Mononuclear cell (primary cell): Measurements from ENCODE around the gene ZNF747. TPM values are rescaled to one million over a fixed set of nuclear protein-coding genes. Genes with fewer than 3 reads are reported as not detected.

Experiments
- H3K27me3 ChIP-seq: 2 replicates; pipeline ENCODE4 v1.6.0; 2011; ENCODE audit warnings: low read length, control low read depth; ENCODE audit not compliant: insufficient read depth
- H3K4me1 ChIP-seq: 2 replicates; pipeline ENCODE4 v1.5.1; 2011; ENCODE audit warnings: mild to moderate bottlenecking, low read length, control low read depth; ENCODE audit not compliant: insufficient read depth
- H3K4me3 ChIP-seq: 2 replicates; pipeline ENCODE4 v1.5.1; 2011; ENCODE audit warnings: mild to moderate bottlenecking, low read length, moderate library complexity
- H3K9me3 ChIP-seq: 2 replicates; pipeline ENCODE4 v1.5.1; 2011; ENCODE audit warnings: low read depth, mild to moderate bottlenecking, control low read depth, low read length
- total RNA-seq: library from RNA; depleted of rRNA; stranded (reverse); fragments of >200 nt; gene quantifications from one replicate; pipeline ENCODE4 v1.2.3, GENCODE V29; 2012

ZNF747 gene
- total RNA-seq, 1 donor, result 6.0 TPM

- Histone ChIP-seq H3K4me1 (peaks cover 47% of the 10 kb centered on the region), H3K9me3 (no peaks in the 10 kb centered on the region), H3K27me3 (no peaks in the 10 kb centered on the region), H3K4me3 (no peak overlapping the region)
Observed at GRCh38 chr16:30565526-30565925, 30.9 kb upstream of the ZNF747 start.

- peak overlapping the region; percentile 47 for H3K4me3 ChIP-seq
- no peaks in the 10 kb centered on the region for H3K9me3 ChIP-seq
- peaks cover 45% of the 10 kb centered on the region for H3K4me1 ChIP-seq
- H3K27me3 ChIP-seq, result no peaks in the 10 kb centered on the region
Observed at GRCh38 chr16:30562021-30562420, 27.4 kb upstream of the ZNF747 start.

GRCh38 chr16:30561089-30561816 lies 26.6 kb upstream of the ZNF747 start:
- Histone ChIP-seq H3K9me3 (no peaks in the 10 kb centered on the region), H3K27me3 (no peaks in the 10 kb centered on the region), H3K4me1 (peaks cover 51% of the 10 kb centered on the region), H3K4me3 (peak overlapping the region; percentile 47)

GRCh38 chr16:30559690-30560089 lies 25.0 kb upstream of the ZNF747 start:
- no peaks in the 10 kb centered on the region for H3K27me3 ChIP-seq
- H3K4me3 ChIP-seq, result no peak overlapping the region
- no peaks in the 10 kb centered on the region for H3K9me3 ChIP-seq
- peaks cover 55% of the 10 kb centered on the region for H3K4me1 ChIP-seq

- peak overlapping the region; percentile 67 for H3K4me3 ChIP-seq
- peaks cover 56% of the 10 kb centered on the region for H3K4me1 ChIP-seq
- H3K9me3 ChIP-seq, result no peaks in the 10 kb centered on the region
- H3K27me3 ChIP-seq, result no peaks in the 10 kb centered on the region
Observed at GRCh38 chr16:30558789-30559377, 24.2 kb upstream of the ZNF747 start.

GRCh38 chr16:30557957-30558788 lies 23.5 kb upstream of the ZNF747 start, which contains the start of gene ZNF764:
Gene ZNF764 (minus strand): TSS chr16:30558374. CDS start chr16:30558182, 192 bp downstream.
- Histone ChIP-seq H3K4me3 (peak within 1 kb of the TSS; percentile 67), H3K9me3 (no peaks in the 10 kb centered on the region), H3K4me1 (peaks cover 63% of the 10 kb centered on the region), H3K27me3 (no peaks in the 10 kb centered on the region)

- Histone ChIP-seq H3K9me3 (no peaks in the 10 kb centered on the region), H3K27me3 (no peaks in the 10 kb centered on the region), H3K4me1 (peaks cover 69% of the 10 kb centered on the region), H3K4me3 (peak overlapping the region; percentile 67)
Observed at GRCh38 chr16:30557707-30557956, 23.0 kb upstream of the ZNF747 start.

- Histone ChIP-seq H3K27me3 (no peaks in the 10 kb centered on the region), H3K4me3 (no peak overlapping the region), H3K4me1 (peaks cover 70% of the 10 kb centered on the region)
Observed at GRCh38 chr16:30556125-30556473, 21.4 kb upstream of the ZNF747 start.

GRCh38 chr16:30555315-30556124 lies 20.9 kb upstream of the ZNF747 start:
- no peaks in the 10 kb centered on the region for H3K27me3 ChIP-seq
- peaks cover 66% of the 10 kb centered on the region for H3K4me1 ChIP-seq
- no peaks in the 10 kb centered on the region for H3K9me3 ChIP-seq
- H3K4me3 ChIP-seq, result no peak overlapping the region

More at GRCh38 chr16:30556125-30556473, 21.4 kb upstream of the ZNF747 start:
- no peaks in the 10 kb centered on the region for H3K9me3 ChIP-seq

- Histone ChIP-seq H3K9me3 (no peaks in the 10 kb centered on the region), H3K27me3 (no peaks in the 10 kb centered on the region), H3K4me1 (peaks cover 61% of the 10 kb centered on the region), H3K4me3 (no peak overlapping the region)
Observed at GRCh38 chr16:30554557-30555314, 20.1 kb upstream of the ZNF747 start.

GRCh38 chr16:30553393-30553899 lies 18.8 kb upstream of the ZNF747 start:
- Histone ChIP-seq H3K9me3 (no peaks in the 10 kb centered on the region), H3K4me1 (peaks cover 48% of the 10 kb centered on the region), H3K4me3 (no peak overlapping the region), H3K27me3 (no peaks in the 10 kb centered on the region)

- Histone ChIP-seq H3K4me3 (no peak overlapping the region), H3K9me3 (no peaks in the 10 kb centered on the region), H3K4me1 (peaks cover 48% of the 10 kb centered on the region), H3K27me3 (no peaks in the 10 kb centered on the region)
Observed at GRCh38 chr16:30552956-30553355, 18.3 kb upstream of the ZNF747 start.

- Histone ChIP-seq H3K4me3 (no peak overlapping the region), H3K4me1 (peaks cover 38% of the 10 kb centered on the region), H3K27me3 (no peaks in the 10 kb centered on the region), H3K9me3 (no peaks in the 10 kb centered on the region)
Observed at GRCh38 chr16:30551781-30552180, 17.1 kb upstream of the ZNF747 start.
